K562 (cell line): ENCODE results near the gene MIB2. TPM values are rescaled to one million over a fixed set of nuclear protein-coding genes. Genes with fewer than 3 reads are reported as not detected.

ENCODE experiments used
- ATAC-seq: fragments of 200-7000 bp; cut with Tn5 transposase; 3 replicates; pipeline ENCODE4 v1.9.1; 2020; ENCODE audit warnings: moderate library complexity
- BruUV-seq: library from RNA; stranded (reverse); fragments of 400-500 nt; replicated peaks from 2 replicates; lab custom pipeline; 2021; lab: Mats Ljungman, UMichigan
- CTCF ChIA-PET: fragments of 300-600 bp; formaldehyde crosslinking; extraction: SDS; loops from one replicate; lab custom pipeline; 2021; ENCODE audit warnings: low intra/inter-chr PET ratio; lab: Yijun Ruan, JAX
- POLR2A ChIA-PET: fragments of 300-600, 350-650 bp; sonication (Branson Sonifier 250); formaldehyde crosslinking; extraction: SDS; loops from one replicate; lab custom pipeline; 2021; ENCODE audit warnings: antibody characterized with exemption, inconsistent platforms; lab: Yijun Ruan, JAX
- DNase-seq, 4 experiments: peaks; one replicate each; pipeline versions ENCODE4 v3.0.0 to v3.0.0-alpha.2; 2011 to 2018; ENCODE audit warnings: low spot score in 3 of 4, mixed read lengths in 3 of 4; ENCODE audit errors: extremely low read depth in 1 of 4
- FAIRE-seq: peaks from 2 replicates; lab custom pipeline; 2011; peaks lifted over from hg19 to GRCh38; lab: Jason Lieb, UNC
- H2AFZ ChIP-seq: 2 replicates; pipeline ENCODE4 v1.6.0; 2011; ENCODE audit warnings: low read depth, low read length, control low read depth, inconsistent platforms
- H3K27ac ChIP-seq: fragments of 200-600 bp; 3 replicates; pipeline ENCODE4 v1.8.0; 2011; ENCODE audit warnings: low read depth, mild to moderate bottlenecking, control low read depth, inconsistent platforms, low read length, moderate library complexity, mixed read lengths; ENCODE audit errors: extremely low read depth
- H3K27me3 ChIP-seq, 2 experiments: fragments of 300-600 bp in 1 of 2; 2 replicates in 1 of 2; 3 replicates in 1 of 2; pipeline versions ENCODE4 v1.6.0 to v1.8.0; 2011; ENCODE audit warnings: inconsistent platforms in 2 of 2, low read length in 2 of 2, mild to moderate bottlenecking in 1 of 2, mixed read lengths in 1 of 2, moderate library complexity in 1 of 2; ENCODE audit not compliant: control insufficient read depth in 2 of 2, insufficient read depth in 2 of 2
- H3K36me3 ChIP-seq: fragments of 300-600 bp; 3 replicates; pipeline ENCODE4 v1.8.0; 2011; ENCODE audit warnings: mild to moderate bottlenecking, low read length, inconsistent platforms; ENCODE audit not compliant: control insufficient read depth, insufficient read depth
- H3K4me1 ChIP-seq, 2 experiments: fragments of 200-600 bp in 1 of 2; replicated peaks in 1 of 2; 2 replicates in 1 of 2; 3 replicates in 1 of 2; pipeline versions ENCODE4 v1.5.1 to v1.8.0; 2011; ENCODE audit warnings: inconsistent platforms in 2 of 2, low read length in 2 of 2, mild to moderate bottlenecking in 1 of 2, mixed read lengths in 1 of 2, moderate library complexity in 1 of 2; ENCODE audit not compliant: control insufficient read depth in 2 of 2, insufficient read depth in 2 of 2
- H3K4me2 ChIP-seq: 2 replicates; pipeline ENCODE4 v1.6.1; 2011; ENCODE audit warnings: low read length, control low read depth, inconsistent platforms, mixed read lengths; ENCODE audit not compliant: insufficient read depth
- H3K4me3 ChIP-seq: fragments of 200-600 bp; sonication (generic), shearing (Covaris generic); 2 replicates; pipeline ENCODE4 v1.5.1; 2016; ENCODE audit warnings: control low read depth, inconsistent platforms
- H3K79me2 ChIP-seq: fragments of 200-600 bp; 3 replicates; pipeline ENCODE4 v1.8.0; 2011; ENCODE audit warnings: low read length, inconsistent platforms; ENCODE audit not compliant: control insufficient read depth, insufficient read depth
- H3K9ac ChIP-seq, 2 experiments: 2 replicates each; pipeline versions ENCODE4 v1.6.0 to v1.6.1; 2011; ENCODE audit warnings: low read depth in 2 of 2, low read length in 2 of 2, control low read depth in 1 of 2, inconsistent platforms in 1 of 2, mild to moderate bottlenecking in 1 of 2, mixed read lengths in 1 of 2; ENCODE audit not compliant: insufficient read depth in 1 of 2
- H3K9me1 ChIP-seq: one replicate; pipeline ENCODE4 v1.6.0; 2011; ENCODE audit warnings: inconsistent platforms, mild to moderate bottlenecking, low read length, moderate library complexity; ENCODE audit not compliant: control insufficient read depth, insufficient read depth
- H3K9me3 ChIP-seq: replicated peaks from 2 replicates; pipeline ENCODE4 v1.5.1; 2011; ENCODE audit warnings: low read depth, low read length, inconsistent platforms; ENCODE audit not compliant: control insufficient read depth, insufficient read depth
- H4K20me1 ChIP-seq: replicated peaks from 2 replicates; pipeline ENCODE4 v1.6.1; 2011; ENCODE audit warnings: low read length, inconsistent platforms, mixed read lengths; ENCODE audit not compliant: control insufficient read depth, insufficient read depth
- BCOR ChIP-seq: fragments of 450-650 bp; IDR thresholded peaks from 2 replicates; pipeline ENCODE4 v1.6.1; 2016
- CBFB ChIP-seq: sonication (generic); formaldehyde crosslinking; IDR thresholded peaks from 2 replicates; pipeline ENCODE4 v1.4.0; 2020; ENCODE audit warnings: mild to moderate bottlenecking, missing genetic modification reagents
- DNMT1 ChIP-seq: fragments of 450-650 bp; IDR thresholded peaks from 2 replicates; pipeline ENCODE4 v1.6.1; 2016; ENCODE audit warnings: antibody characterized with exemption, mild to moderate bottlenecking
- ERF ChIP-seq: fragments of 450-650 bp; formaldehyde crosslinking; IDR thresholded peaks from 2 replicates; pipeline ENCODE4 v1.4.0; 2020; ENCODE audit warnings: mild to moderate bottlenecking, mixed read lengths
- GABPB2 ChIP-seq: fragments of 250-450 bp; sonication (Bioruptor Pico); conservative IDR thresholded peaks from 2 replicates; pipeline ENCODE4 v1.5.1; 2021; ENCODE audit warnings: mild to moderate bottlenecking
- HMG20B ChIP-seq: fragments of 250-450 bp; sonication (Bioruptor Pico); IDR thresholded peaks from 2 replicates; pipeline ENCODE4 v1.5.0; 2021; ENCODE audit warnings: mild to moderate bottlenecking
- MAFG ChIP-seq: fragments of 450-650 bp; conservative IDR thresholded peaks from 2 replicates; pipeline ENCODE4 v1.6.1; 2016; ENCODE audit warnings: missing genetic modification characterization, missing compliant biosample characterization
- NCOA1 ChIP-seq: fragments of 450-650 bp; IDR thresholded peaks from 2 replicates; pipeline ENCODE4 v1.6.1; 2016; ENCODE audit warnings: low read depth
- NR4A1 ChIP-seq, 2 experiments: fragments of 250-450 bp in 1 of 2; fragments of 450-650 bp in 1 of 2; sonication (Bioruptor Pico) in 1 of 2; IDR thresholded peaks; 2 replicates each; pipeline versions ENCODE4 v1.4.0 to v1.6.1; 2016 to 2020; ENCODE audit warnings: mild to moderate bottlenecking in 2 of 2, missing compliant biosample characterization in 1 of 2, missing genetic modification characterization in 1 of 2, moderate library complexity in 1 of 2
- PHF21A ChIP-seq: fragments of 450-650 bp; IDR thresholded peaks from 2 replicates; pipeline ENCODE4 v1.6.1; 2017; ENCODE audit warnings: low read depth, borderline replicate concordance
- PURB ChIP-seq: sonication (generic); formaldehyde crosslinking; IDR thresholded peaks from 2 replicates; pipeline ENCODE4 v1.9.0; 2021; ENCODE audit warnings: low read depth, mild to moderate bottlenecking, missing genetic modification reagents
- SAP30 ChIP-seq: fragments of 200-600 bp; sonication (generic); IDR thresholded peaks from 2 replicates; pipeline ENCODE4 v1.6.1; 2012; ENCODE audit warnings: borderline replicate concordance, low read depth, mild to moderate bottlenecking, moderate library complexity, low read length, control low read depth, inconsistent platforms; ENCODE audit not compliant: insufficient read depth, poor library complexity, severe bottlenecking
- SMAD4 ChIP-seq: fragments of 250-450 bp; sonication (Bioruptor Pico); conservative IDR thresholded peaks from 2 replicates; pipeline ENCODE4 v1.8.0; 2021; ENCODE audit warnings: inconsistent platforms, mild to moderate bottlenecking, moderate library complexity
- SMARCE1 ChIP-seq: fragments of 450-650 bp; IDR thresholded peaks from 2 replicates; pipeline ENCODE4 v1.7.1; 2016; ENCODE audit warnings: mild to moderate bottlenecking
- U2AF1 ChIP-seq: fragments of 200-400 bp; formaldehyde crosslinking; optimal IDR thresholded peaks from 2 replicates; pipeline ENCODE3; 2017; ENCODE audit warnings: mild to moderate bottlenecking, low read depth, low read length, moderate library complexity
- ZKSCAN1 ChIP-seq: fragments of 150-350 bp; IDR thresholded peaks from 2 replicates; pipeline ENCODE4 v1.6.1; 2016; ENCODE audit warnings: low read depth, low read length
- ZNF133 ChIP-seq: fragments of 250-450 bp; sonication (Bioruptor Pico); IDR thresholded peaks from 2 replicates; pipeline ENCODE4 v1.4.0; 2020; ENCODE audit warnings: mild to moderate bottlenecking
- ZNF146 ChIP-seq: IDR thresholded peaks from one replicate; pipeline ENCODE4 v1.6.1; 2018; ENCODE audit warnings: missing compliant biosample characterization; ENCODE audit not compliant: unreplicated experiment
- WGBS: fragments of 100-300 bp; shearing (Covaris generic); methylation state at CpG from one replicate; pipeline ENCODE4 v1.1.6; 2016; ENCODE audit warnings: low coverage, mixed read lengths; ENCODE audit not compliant: insufficient coverage; ENCODE audit errors: missing lambda C conversion rate; 5-methylcytosine and 5-hydroxymethylcytosine counted together
- in situ Hi-C: fragments of 300-500 bp; cut with MboI; formaldehyde crosslinking; loops from 4 replicates; pipeline ENCODE4 v1.15.0; 2018; ENCODE audit warnings: inconsistent platforms, mixed read lengths
- intact Hi-C: fragments of 100-400 bp; cut with micrococcal nuclease; formaldehyde crosslinking; loops from 2 replicates; pipeline ENCODE4 v1.14.2; 2022
- polyA plus RNA-seq, 8 experiments: library from polyadenylated mRNA; depleted of rRNA in 4 of 8; stranded (reverse) in 5 of 8; unstranded in 3 of 8; fragments of >200 nt; fragmentation: Nextera tagmentation in 2 of 8; fragmentation: Illumina TruSeq in 1 of 8; extraction: Ambion mirVana in 2 of 8; extraction: Trizol in 1 of 8; gene quantifications; 2 replicates each; pipeline versions ENCODE4 v1.2.1 to v1.2.3, GENCODE V29; 2011 to 2014; ENCODE audit warnings: inconsistent platforms in 1 of 8, missing spikeins in 1 of 8
- total RNA-seq, 7 experiments: library from RNA; depleted of rRNA in 6 of 7; stranded (reverse); fragments of >200 nt in 6 of 7; fragmentation: Illumina TruSeq in 2 of 7; extraction: Trizol in 2 of 7; gene quantifications; 2 replicates each; pipeline versions ENCODE4 v1.2.1 to v1.2.3, GENCODE V29; 2011 to 2021; ENCODE audit warnings: low replicate concordance in 1 of 7
- TF ChIP-seq, protein P1 (sequence below): fragments of 450-650 bp; formaldehyde crosslinking; IDR thresholded peaks from 2 replicates; pipeline ENCODE4 v1.4.0; 2022; ENCODE audit warnings: missing genetic modification characterization
- TF ChIP-seq, protein P2 (sequence below): fragments of 250-450 bp; sonication (Bioruptor Pico); IDR thresholded peaks from 2 replicates; pipeline ENCODE4 v1.8.0; 2022; ENCODE audit warnings: inconsistent platforms

The MIB2 gene
- total and polyA plus RNA-seq, 9 of the 15 experiments (the other 6 are each of a cell fraction or from before 2014, with no cell fraction given), result 0.04 to 17.0 (median 4.9) TPM; not detected in 1

DNA sequence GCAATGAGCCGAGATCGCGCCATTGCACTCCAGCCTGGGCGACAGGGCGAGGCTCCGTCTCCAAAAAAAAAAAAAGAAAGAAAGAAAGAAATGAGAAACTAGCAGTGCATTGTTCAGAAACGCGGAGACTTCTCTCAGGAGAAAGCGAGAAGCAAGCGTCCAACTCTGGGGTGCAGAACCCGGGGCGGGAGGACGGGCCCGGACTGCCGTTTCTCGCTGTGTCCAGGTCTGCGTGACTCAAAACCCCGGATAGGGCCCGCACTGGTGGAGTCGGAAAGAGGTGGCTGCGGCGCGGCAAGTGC lies 395 bp upstream of the MIB2 start:
- DNase-seq (no peak), FAIRE-seq (no peak), ATAC-seq (no peak)
- BruUV-seq, result no TSS peak
- WGBS, result under 1% methylated on average over 19 of the region's 23 CpGs
- Histone ChIP-seq H3K4me1 (peaks cover 20 to 65% of the 10 kb centered on the region in 2 experiments; a peak in 4 of 5 replicates), H3K4me3 (peak overlapping the region; percentile 87), H3K79me2 (peaks cover 31% of the 10 kb centered on the region), H3K9me3 (no peaks in the 10 kb centered on the region), H3K9ac (peak overlapping the region; percentile 99 to 100), H3K27ac (peak overlapping the region; percentile 99), H3K36me3 (peaks cover 9% of the 10 kb centered on the region; the same call in 2 of the 3 replicates), H3K4me2 (peak overlapping the region; percentile 94), H4K20me1 (0 out of 2 replicates have a peak, but pooled peaks cover 17% of the 10 kb centered on the region), H2AFZ (peak overlapping the region; percentile 60), H3K27me3 (no peaks in the 10 kb centered on the region; a peak in 1 of 5 replicates), H3K9me1 (no peaks in the 10 kb centered on the region)
- intact Hi-C loops (loop anchor here (1.0 kb wide), 1 partner anchor 40 kb away; no protein-coding TSS in a partner anchor), in situ Hi-C loops (no loop called here)
- ChIA-PET CTCF (no interaction called here), POLR2A (interaction anchor here (0.6 to 3.9 kb wide), 9 partner anchors 9 to 208 kb away, joined by 3 to 61 read pairs (median 3); partner anchors contain the start of genes FNDC10 and MRPL20)
- 0 out of 2 replicates have a peak, but pooled peaks have one; percentile 72 for TF ChIP-seq NR4A1 (CRISPR knock-in tag; IDR thresholded peaks at IDR 0.05)
- no peak for TF ChIP-seq NR4A1 (tag; IDR thresholded peaks at IDR 0.05)
- TF ChIP-seq, protein P1, sequence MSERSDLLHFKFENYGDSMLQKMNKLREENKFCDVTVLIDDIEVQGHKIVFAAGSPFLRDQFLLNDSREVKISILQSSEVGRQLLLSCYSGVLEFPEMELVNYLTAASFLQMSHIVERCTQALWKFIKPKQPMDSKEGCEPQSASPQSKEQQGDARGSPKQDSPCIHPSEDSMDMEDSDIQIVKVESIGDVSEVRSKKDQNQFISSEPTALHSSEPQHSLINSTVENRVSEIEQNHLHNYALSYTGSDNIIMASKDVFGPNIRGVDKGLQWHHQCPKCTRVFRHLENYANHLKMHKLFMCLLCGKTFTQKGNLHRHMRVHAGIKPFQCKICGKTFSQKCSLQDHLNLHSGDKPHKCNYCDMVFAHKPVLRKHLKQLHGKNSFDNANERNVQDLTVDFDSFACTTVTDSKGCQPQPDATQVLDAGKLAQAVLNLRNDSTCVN (CRISPR knock-in tag), result peak; percentile 81; the same call in 1 of the 2 replicates
- no peak for TF ChIP-seq U2AF1
- peak; percentile 84; the same call in 1 of the 2 replicates for TF ChIP-seq ZNF133 (CRISPR knock-in tag)
- TF ChIP-seq GABPB2, result no peak
- peak; percentile 19; the same call in 1 of the 2 replicates for TF ChIP-seq NCOA1
- TF ChIP-seq ERF (CRISPR knock-in tag), result peak; percentile 80; the same call in 1 of the 2 replicates
- peak; percentile 47; the same call in 1 of the 2 replicates for TF ChIP-seq BCOR
- TF ChIP-seq SMARCE1, result peak; percentile 34; the same call in 1 of the 2 replicates
- 0 out of 2 replicates have a peak, but pooled peaks have one; percentile 91 for TF ChIP-seq DNMT1
- peak; percentile 74 for TF ChIP-seq SAP30
- TF ChIP-seq, protein P2, sequence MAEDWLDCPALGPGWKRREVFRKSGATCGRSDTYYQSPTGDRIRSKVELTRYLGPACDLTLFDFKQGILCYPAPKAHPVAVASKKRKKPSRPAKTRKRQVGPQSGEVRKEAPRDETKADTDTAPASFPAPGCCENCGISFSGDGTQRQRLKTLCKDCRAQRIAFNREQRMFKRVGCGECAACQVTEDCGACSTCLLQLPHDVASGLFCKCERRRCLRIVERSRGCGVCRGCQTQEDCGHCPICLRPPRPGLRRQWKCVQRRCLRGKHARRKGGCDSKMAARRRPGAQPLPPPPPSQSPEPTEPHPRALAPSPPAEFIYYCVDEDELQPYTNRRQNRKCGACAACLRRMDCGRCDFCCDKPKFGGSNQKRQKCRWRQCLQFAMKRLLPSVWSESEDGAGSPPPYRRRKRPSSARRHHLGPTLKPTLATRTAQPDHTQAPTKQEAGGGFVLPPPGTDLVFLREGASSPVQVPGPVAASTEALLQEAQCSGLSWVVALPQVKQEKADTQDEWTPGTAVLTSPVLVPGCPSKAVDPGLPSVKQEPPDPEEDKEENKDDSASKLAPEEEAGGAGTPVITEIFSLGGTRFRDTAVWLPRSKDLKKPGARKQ, result no peak
- TF ChIP-seq ZNF146 (CRISPR knock-in tag), result no peak
- TF ChIP-seq ZKSCAN1, result no peak
- 0 out of 2 replicates have a peak, but pooled peaks have one; percentile 15 for TF ChIP-seq CBFB (CRISPR knock-in tag)
- TF ChIP-seq PURB (CRISPR knock-in tag), result no peak
- TF ChIP-seq HMG20B (CRISPR knock-in tag), result no peak
- no peak for TF ChIP-seq PHF21A
- TF ChIP-seq MAFG (tag), result no peak
- TF ChIP-seq SMAD4 (CRISPR knock-in tag), result 0 out of 2 replicates have a peak, but pooled peaks have one; percentile 27
